ENCODE results near the gene SNAP23. TPM values are rescaled to one million over a fixed set of nuclear protein-coding genes. Genes with fewer than 3 reads are reported as not detected.

SNAP23 gene
- total RNA-seq, 1 experiment from 2014 or later = 68.3 TPM

- Mint-ChIP-seq H3K27me3 (ENCODE audit: low read depth) (peaks cover 71% of the 10 kb centered on the region), H3K4me1 (peaks cover 37% of the 10 kb centered on the region)
Observed at GRCh38 chr15:42581272-42581730, 85.9 kb downstream of the SNAP23 start.

More at GRCh38 chr15:42581272-42581730, 85.9 kb downstream of the SNAP23 start:
- ATAC-seq (peak; percentile 97), DNase-seq (ENCODE audit: low spot score) (peak; percentile 89)
- Mint-ChIP-seq H3K36me3 (no peaks in the 10 kb centered on the region), H3K9me3 (no peaks in the 10 kb centered on the region), H3K4me3 (peak overlapping the region; percentile 72), H3K27ac (peak overlapping the region; percentile 16)
- ChIA-PET CTCF (interaction anchor here (2.0 to 2.1 kb wide), 2 partner anchors 10 to 38 kb away, joined by 10 to 28 read pairs; no protein-coding TSS in a partner anchor), POLR2A (interaction anchor here (0.6 to 1.0 kb wide), 3 partner anchors 10 to 85 kb away, joined by 3 read pairs; no protein-coding TSS in a partner anchor)
- peak; percentile 57; the same call in 1 of the 2 replicates for TF ChIP-seq E2F5 (CRISPR knock-in tag; IDR thresholded peaks at IDR 0.05)
- TF ChIP-seq HMGXB4 (CRISPR knock-in tag; IDR thresholded peaks at IDR 0.05) = 0 out of 2 replicates have a peak, but pooled peaks have one; percentile 33
- 0 out of 2 replicates have a peak, but pooled peaks have one; percentile 24 for TF ChIP-seq ARID4B (CRISPR knock-in tag; IDR thresholded peaks at IDR 0.05; ENCODE audit: borderline replicate concordance)
- 0 out of 2 replicates have a peak, but pooled peaks have one; percentile 35 for TF ChIP-seq KAT7 (CRISPR knock-in tag; IDR thresholded peaks at IDR 0.05; ENCODE audit: borderline replicate concordance)
- TF ChIP-seq MLX (CRISPR knock-in tag; IDR thresholded peaks at IDR 0.05) = no peak
- no peak for TF ChIP-seq TP53 (CRISPR knock-in tag; IDR thresholded peaks at IDR 0.05)
- no peak for TF ChIP-seq FOXP1 (CRISPR knock-in tag; IDR thresholded peaks at IDR 0.05; ENCODE audit: borderline replicate concordance)
- TF ChIP-seq ZNF317 (CRISPR knock-in tag; IDR thresholded peaks at IDR 0.05; ENCODE audit: borderline replicate concordance, low read depth) = no peak
- TF ChIP-seq TEAD1 (CRISPR knock-in tag; IDR thresholded peaks at IDR 0.05) = no peak
- TF ChIP-seq ELF4 (CRISPR knock-in tag; IDR thresholded peaks at IDR 0.05; ENCODE audit: low read depth) = no peak
- no peak for TF ChIP-seq SMAD3 (CRISPR knock-in tag; IDR thresholded peaks at IDR 0.05; ENCODE audit: borderline replicate concordance)
- TF ChIP-seq MAX (CRISPR knock-in tag; IDR thresholded peaks at IDR 0.05) = peak; percentile 69
- no peak for TF ChIP-seq AFF4 (CRISPR knock-in tag; IDR thresholded peaks at IDR 0.05; ENCODE audit: borderline replicate concordance)
- no peak for TF ChIP-seq CBFB (CRISPR knock-in tag; IDR thresholded peaks at IDR 0.05; ENCODE audit: low read depth)
- TF ChIP-seq CREB1 (CRISPR knock-in tag; IDR thresholded peaks at IDR 0.05) = no peak
- TF ChIP-seq CREM (CRISPR knock-in tag; IDR thresholded peaks at IDR 0.05) = 0 out of 2 replicates have a peak, but pooled peaks have one; percentile 36

Other genes starting within 250 kb of the SNAP23 start
- 18.5 to 20.5 TPM (median 19.6 TPM) in 3 replicates for gene GANC, start 222.4 kb upstream of the SNAP23 start, total RNA-seq (2021)
- 28.6 to 32.4 TPM (median 30.5 TPM) in 3 replicates for gene TMEM87A, start 222.2 kb upstream of the SNAP23 start, total RNA-seq (2021)
- gene CAPN3, start 136.1 kb upstream of the SNAP23 start, total RNA-seq (2021) = 0.70 to 1.4 TPM (median 1.3 TPM) in 3 replicates
- gene ZNF106, start 4.5 kb upstream of the SNAP23 start, total RNA-seq (2021) = 54.5 to 59.4 TPM (median 58.2 TPM) in 3 replicates
- 11.5 to 14.3 TPM (median 13.3 TPM) in 3 replicates for gene LRRC57, start 53.2 kb downstream of the SNAP23 start, total RNA-seq (2021)
- gene HAUS2, start 53.2 kb downstream of the SNAP23 start, total RNA-seq (2021) = 17.9 to 23.2 TPM (median 20.0 TPM) in 3 replicates
- gene STARD9, start 80.0 kb downstream of the SNAP23 start, total RNA-seq (2021) = 5.7 to 6.6 TPM (median 6.2 TPM) in 3 replicates
- 16.4 to 24.2 TPM (median 23.0 TPM) in 3 replicates for gene CDAN1, start 241.5 kb downstream of the SNAP23 start, total RNA-seq (2021)